Right lobe of liver (tissue), 6 donors: Measurements from ENCODE around the gene MYOZ3. TPM values are rescaled to one million over a fixed set of nuclear protein-coding genes. Genes with fewer than 3 reads are reported as not detected.

Experiments used
- ATAC-seq, 4 donors: fragments of 200-7000 bp; cut with Tn5 transposase; one replicate each; pipeline ENCODE4 v1.9.1; 2020; ENCODE audit warnings: mild to moderate bottlenecking in 4 of 4, moderate library complexity in 4 of 4
- DNase-seq, 3 donors: peaks; one replicate each; pipeline ENCODE4 v3.0.0-alpha.2; 2020
- H3K27ac ChIP-seq, 3 donors: fragments of 200-600 bp; one replicate each; pipeline ENCODE4 v1.8.0; 2022
- H3K27me3 ChIP-seq, 2 donors: fragments of 200-600 bp; one replicate each; pipeline ENCODE4 v1.8.0; 2022
- H3K36me3 ChIP-seq, 4 donors: fragments of 200-600 bp; sonication (generic) in 1 of 4; one replicate each; pipeline versions ENCODE4 v1.5.1 to v1.8.0; 2017 to 2022; ENCODE audit warnings: control low read depth in 1 of 4
- H3K4me1 ChIP-seq, 4 donors: fragments of 200-600 bp; sonication (generic) in 1 of 4; one replicate each; pipeline versions ENCODE4 v1.5.1 to v1.8.0; 2017 to 2022; ENCODE audit warnings: control low read depth in 1 of 4
- H3K4me3 ChIP-seq, 3 donors: fragments of 200-600 bp; one replicate each; pipeline ENCODE4 v1.8.0; 2022
- H3K9me3 ChIP-seq, 4 donors: fragments of 200-600 bp; sonication (generic) in 1 of 4; one replicate each; pipeline versions ENCODE4 v1.5.1 to v1.8.0; 2017 to 2022; ENCODE audit warnings: control low read depth in 1 of 4
- POLR2A ChIP-seq: fragments of 450-650 bp; IDR thresholded peaks from one replicate; pipeline ENCODE4 v1.6.1; 2017; ENCODE audit warnings: antibody characterized with exemption, mild to moderate bottlenecking
- WGBS: methylation state at CpG from one replicate; pipeline ENCODE4 v1.1.6; 2018; ENCODE audit warnings: low coverage, low lambda C conversion rate; ENCODE audit not compliant: insufficient coverage; ENCODE audit errors: missing lambda C conversion rate; 5-methylcytosine and 5-hydroxymethylcytosine counted together
- intact Hi-C, 2 donors: fragments of 100-400 bp; cut with DNase I; formaldehyde crosslinking; loops; one replicate each; pipeline versions ENCODE4 v1.11.2 to v1.14.1; 2022
- total RNA-seq, 6 experiments: library from RNA; depleted of rRNA in 2 of 6; stranded (reverse); fragments of >200 nt in 2 of 6; fragmentation: NEBNext Ultra II Directional in 3 of 6; extraction: Animal tissue kit (Norgen Biotek cat#: 25700) in 3 of 6; gene quantifications; one replicate each; pipeline versions ENCODE4 v1.1.0 to v1.2.4, GENCODE V29; 2016 to 2023
- TF ChIP-seq, protein P1 (sequence below), 4 donors: fragments of 200-600 bp in 3 of 4; fragments of 450-650 bp in 1 of 4; IDR thresholded peaks; one replicate each; pipeline versions ENCODE4 v1.5.1 to v1.8.0; 2016 to 2022; ENCODE audit warnings: antibody characterized with exemption in 4 of 4, mild to moderate bottlenecking in 2 of 4
- donor health status: DM: no; HTN: yes; CAD: no.
- donor health status: DM: no; HTN: no; CAD: no.
- donor health status: DM: no; HTN: no; CAD: no.
- donor health status: DM: no; HTN: yes; CAD: no.
- donor health status: DM: no; HTN: yes; CAD: no.

MYOZ3 gene
- total RNA-seq, 6 experiments from 2014 or later, result 0.09 to 0.25 (median 0.12) TPM; not detected in 3

DNA sequence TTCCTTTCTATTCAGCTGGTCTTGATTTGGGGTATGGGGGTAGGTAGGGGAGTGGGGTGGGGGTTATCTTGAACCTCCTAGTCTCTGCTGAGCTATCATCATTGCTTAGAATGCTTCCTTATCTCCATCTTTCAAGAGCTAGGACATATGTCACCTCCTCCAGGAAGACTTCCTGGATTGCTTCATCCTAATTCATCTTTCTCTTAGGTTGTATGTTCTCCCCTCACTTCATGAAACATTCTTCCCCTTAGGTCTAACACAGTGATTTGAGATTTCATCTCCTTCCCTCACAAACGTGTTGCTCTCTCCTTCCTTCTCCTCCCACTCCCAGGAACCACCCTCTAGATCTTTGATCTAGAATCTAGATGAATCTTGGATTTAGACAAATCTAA lies 23.0 kb upstream of the MYOZ3 start:
- Histone ChIP-seq H3K4me1 (peaks cover 0 to 66% (median 32%) of the 10 kb centered on the region in 4 donors), H3K9me3 (no peaks in the 10 kb centered on the region), H3K27me3 (no peaks in the 10 kb centered on the region), H3K27ac (peak overlapping the region; percentile 66 to 91 (median 68)), H3K36me3 (no peaks in the 10 kb centered on the region), H3K4me3 (no peak overlapping the region)
- ATAC-seq (no peak), DNase-seq (no peak)
- WGBS, result 11% methylated on average over 1 of the region's 1 CpG
- intact Hi-C loops, result no loop called here
- no peak for TF ChIP-seq POLR2A
- TF ChIP-seq, protein P1, sequence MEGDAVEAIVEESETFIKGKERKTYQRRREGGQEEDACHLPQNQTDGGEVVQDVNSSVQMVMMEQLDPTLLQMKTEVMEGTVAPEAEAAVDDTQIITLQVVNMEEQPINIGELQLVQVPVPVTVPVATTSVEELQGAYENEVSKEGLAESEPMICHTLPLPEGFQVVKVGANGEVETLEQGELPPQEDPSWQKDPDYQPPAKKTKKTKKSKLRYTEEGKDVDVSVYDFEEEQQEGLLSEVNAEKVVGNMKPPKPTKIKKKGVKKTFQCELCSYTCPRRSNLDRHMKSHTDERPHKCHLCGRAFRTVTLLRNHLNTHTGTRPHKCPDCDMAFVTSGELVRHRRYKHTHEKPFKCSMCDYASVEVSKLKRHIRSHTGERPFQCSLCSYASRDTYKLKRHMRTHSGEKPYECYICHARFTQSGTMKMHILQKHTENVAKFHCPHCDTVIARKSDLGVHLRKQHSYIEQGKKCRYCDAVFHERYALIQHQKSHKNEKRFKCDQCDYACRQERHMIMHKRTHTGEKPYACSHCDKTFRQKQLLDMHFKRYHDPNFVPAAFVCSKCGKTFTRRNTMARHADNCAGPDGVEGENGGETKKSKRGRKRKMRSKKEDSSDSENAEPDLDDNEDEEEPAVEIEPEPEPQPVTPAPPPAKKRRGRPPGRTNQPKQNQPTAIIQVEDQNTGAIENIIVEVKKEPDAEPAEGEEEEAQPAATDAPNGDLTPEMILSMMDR (IDR thresholded peaks at IDR 0.05), result no peak

DNA sequence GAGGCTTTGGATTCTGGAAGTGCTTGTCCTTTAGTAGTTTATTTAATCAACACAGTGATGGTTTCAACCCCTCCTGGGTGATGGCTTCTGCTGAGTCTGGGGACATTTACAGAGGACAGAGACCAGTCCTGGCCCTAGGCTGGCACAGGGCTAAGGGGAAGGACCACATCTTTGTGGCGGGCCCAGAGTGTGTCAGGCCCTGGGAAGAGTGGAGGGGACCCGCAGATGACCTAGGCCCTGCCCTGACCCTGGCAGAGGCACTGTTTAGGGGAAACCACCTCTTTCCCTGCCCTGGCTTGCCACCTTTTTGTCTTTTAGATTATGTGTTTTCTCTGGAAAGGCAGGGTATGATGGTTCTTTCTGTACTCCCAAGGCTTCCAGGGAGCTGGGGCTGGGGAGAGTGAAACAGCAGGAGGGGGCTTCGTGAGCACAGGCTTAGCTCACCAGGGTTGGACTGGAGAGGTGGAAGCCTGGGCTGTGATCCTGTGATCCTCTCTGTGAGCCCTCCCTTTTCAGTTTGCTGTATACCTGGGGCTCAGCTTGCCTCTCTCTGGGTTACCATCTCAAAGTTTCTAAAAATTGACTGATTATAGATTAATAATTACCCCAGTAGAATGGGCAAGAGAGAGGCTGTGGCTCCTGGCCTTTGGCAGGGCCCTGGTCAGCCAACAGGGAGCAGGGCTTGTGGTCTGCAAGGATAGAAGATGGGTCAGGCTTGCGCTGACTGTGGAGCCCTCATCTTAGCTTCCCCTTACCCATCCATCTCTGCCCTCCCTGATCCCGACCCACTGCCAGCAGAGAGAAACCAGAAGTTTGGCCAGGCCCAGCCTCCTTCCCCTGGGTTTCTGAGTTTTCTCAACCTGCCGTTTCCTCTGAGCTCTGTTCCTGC lies 22.3 kb upstream of the MYOZ3 start:
- DNase-seq (peak in 2 of 3 donors; percentile 74 to 83), ATAC-seq (peak; percentile 43 to 81 (median 70))
- Histone ChIP-seq H3K9me3 (no peaks in the 10 kb centered on the region), H3K4me1 (peaks cover 0 to 73% (median 35%) of the 10 kb centered on the region in 4 donors), H3K36me3 (no peaks in the 10 kb centered on the region), H3K4me3 (peak overlapping the region in 2 of 3 donors; percentile 63 to 83), H3K27me3 (no peaks in the 10 kb centered on the region), H3K27ac (peak overlapping the region; percentile 66 to 91 (median 68))
- WGBS, result 20% methylated on average over 5 of the region's 6 CpGs
- no peak for TF ChIP-seq POLR2A
- TF ChIP-seq, protein P1 (IDR thresholded peaks at IDR 0.05), result no peak
- intact Hi-C loops, result no loop called here

DNA sequence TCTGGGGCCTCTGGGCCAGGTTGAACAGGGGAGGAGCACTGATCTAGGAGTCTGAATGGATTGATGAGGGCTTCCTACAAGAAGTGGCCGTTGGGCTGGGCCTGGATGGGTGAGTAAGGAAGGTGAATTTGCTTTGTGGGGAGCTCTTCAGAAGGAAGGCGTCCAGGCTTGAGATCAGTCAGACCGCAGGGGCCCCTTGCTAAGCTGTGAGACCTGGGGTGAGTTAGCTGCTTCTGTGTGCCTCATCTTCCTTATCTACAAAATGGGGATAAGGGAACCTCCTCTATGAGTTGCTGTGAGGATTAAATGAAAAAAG lies 21.7 kb upstream of the MYOZ3 start:
- no peak for ATAC-seq
- H3K27me3 ChIP-seq, result no peaks in the 10 kb centered on the region
- H3K36me3 ChIP-seq, result no peaks in the 10 kb centered on the region
- peak overlapping the region in 2 of 3 donors; percentile 63 to 83 for H3K4me3 ChIP-seq
- H3K27ac ChIP-seq, result peak overlapping the region; percentile 66 to 91 (median 68)
- no peak for TF ChIP-seq POLR2A
- TF ChIP-seq, protein P1 (IDR thresholded peaks at IDR 0.05), result no peak
- H3K4me1 ChIP-seq, result peaks cover 0 to 79% (median 39%) of the 10 kb centered on the region in 4 donors
- DNase-seq, result peak in 1 of 3 donors; percentile 3
- WGBS, result 0% methylated on average over 1 of the region's 3 CpGs
- intact Hi-C loops, result no loop called here
- no peaks in the 10 kb centered on the region for H3K9me3 ChIP-seq

DNA sequence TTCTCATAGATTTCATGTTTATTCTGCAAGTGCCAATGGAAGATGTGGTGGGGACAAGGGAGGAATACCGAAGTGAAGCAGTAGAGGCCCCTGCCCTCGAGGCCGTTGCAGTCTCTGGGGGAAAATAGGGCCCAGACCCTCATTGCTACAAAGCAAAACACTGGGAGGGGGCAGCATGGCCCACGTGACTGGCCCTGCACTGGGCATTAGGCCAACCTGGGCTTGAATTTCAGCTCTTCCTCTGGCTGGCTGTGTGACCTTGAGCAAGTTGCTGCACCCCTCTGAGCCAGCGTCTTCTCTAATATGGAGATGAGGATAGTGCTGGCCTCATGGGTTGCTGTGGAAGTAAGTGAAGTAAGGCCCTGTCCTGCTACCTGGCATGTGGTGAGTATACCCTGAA lies 21.3 kb upstream of the MYOZ3 start:
- H3K27ac ChIP-seq, result peak overlapping the region; percentile 66 to 91 (median 68)
- peak overlapping the region in 2 of 3 donors; percentile 63 to 83 for H3K4me3 ChIP-seq
- H3K9me3 ChIP-seq, result no peaks in the 10 kb centered on the region
- peaks cover 0 to 83% (median 42%) of the 10 kb centered on the region in 4 donors for H3K4me1 ChIP-seq
- ATAC-seq (no peak), DNase-seq (peak in 2 of 3 donors; percentile 50 to 55)
- 14% methylated on average over 4 of the region's 5 CpGs for WGBS
- intact Hi-C loops, result loop anchor here in 1 of 2 donors (10.0 kb wide), 1 partner anchor 55 kb away; no protein-coding TSS in a partner anchor
- TF ChIP-seq, protein P1 (IDR thresholded peaks at IDR 0.05), result no peak
- no peak for TF ChIP-seq POLR2A
- H3K36me3 ChIP-seq, result no peaks in the 10 kb centered on the region
- H3K27me3 ChIP-seq, result no peaks in the 10 kb centered on the region
